ENCODE measurements around the gene C3orf18. TPM values are rescaled to one million over a fixed set of nuclear protein-coding genes. Genes with fewer than 3 reads are reported as not detected.

C3orf18 gene
- polyA plus RNA-seq, 1 donor (not counting 4 experiments of a cell fraction or from before 2014, with no cell fraction given): 1.4 TPM

GRCh38 chr3:50588759-50589433 is 21.3 kb upstream of the C3orf18 start:
- H3K4me3 ChIP-seq (ENCODE audit: control insufficient read depth in 2 of 3, extremely low read depth in 1 of 3, insufficient read depth in 2 of 3, low read depth in 1 of 3, low read length in 3 of 3): no peak overlapping the region
- H3K9me1 ChIP-seq (ENCODE audit: control insufficient read depth, extremely low read depth, insufficient read depth, low read length): no peaks in the 10 kb centered on the region
- no peaks in the 10 kb centered on the region for H3K79me2 ChIP-seq (ENCODE audit: control insufficient read depth, insufficient read depth, low read length)
- dilution Hi-C loops (cut with MboI; ENCODE audit: extremely low pct_ligation_motif_present, low sequenced_read_pairs): no loop called here
- FAIRE-seq (peak; percentile 34), DNase-seq (ENCODE audit: low read depth, low spot score) (no peak)
- peaks cover 30% of the 10 kb centered on the region for H3K4me1 ChIP-seq (ENCODE audit: control insufficient read depth, extremely low read depth, insufficient read depth, low read length)
- no peak overlapping the region for H3K4me2 ChIP-seq (ENCODE audit: control insufficient read depth, extremely low read depth, insufficient read depth, low read depth, low read length)
- H3K27ac ChIP-seq (ENCODE audit: control insufficient read depth, insufficient read depth, low read length): no peak overlapping the region
- no peaks in the 10 kb centered on the region for H3K27me3 ChIP-seq (ENCODE audit: control insufficient read depth, extremely low read depth, insufficient read depth, low read length)
- H2AFZ ChIP-seq (ENCODE audit: control insufficient read depth, low read length): no peak overlapping the region
- TF ChIP-seq EZH2 (IDR thresholded peaks at IDR 0.05; ENCODE audit: low read length): no peak
- TF ChIP-seq CTCF (optimal IDR thresholded peaks at IDR 0.05 in 1 of 3, IDR thresholded peaks at IDR 0.05 in 1 of 3, conservative IDR thresholded peaks at IDR 0.05 in 1 of 3; ENCODE audit: extremely low read depth in 1 of 3, insufficient read depth in 2 of 3, low read length in 3 of 3): no peak
- peaks cover 0 to 2% of the 10 kb centered on the region in 2 experiments for H3K36me3 ChIP-seq (ENCODE audit: control insufficient read depth in 2 of 2, extremely low read depth in 1 of 2, insufficient read depth in 2 of 2, low read length in 2 of 2)
- no peak overlapping the region for H3K9ac ChIP-seq (ENCODE audit: control insufficient read depth, extremely low read depth, insufficient read depth, low read length)
- H4K20me1 ChIP-seq (ENCODE audit: control insufficient read depth, extremely low read depth, insufficient read depth, low read length): no peaks in the 10 kb centered on the region
- no peaks in the 10 kb centered on the region for H3K9me3 ChIP-seq (ENCODE audit: control insufficient read depth, low read depth, low read length)

GRCh38 chr3:50587806-50588758 is 20.5 kb upstream of the C3orf18 start:
- Histone ChIP-seq H3K4me2 (ENCODE audit: control insufficient read depth, extremely low read depth, insufficient read depth, low read depth, low read length) (no peak overlapping the region), H3K27me3 (ENCODE audit: control insufficient read depth, extremely low read depth, insufficient read depth, low read length) (no peaks in the 10 kb centered on the region), H3K27ac (ENCODE audit: control insufficient read depth, insufficient read depth, low read length) (no peak overlapping the region), H2AFZ (ENCODE audit: control insufficient read depth, low read length) (no peak overlapping the region), H3K9ac (ENCODE audit: control insufficient read depth, extremely low read depth, insufficient read depth, low read length) (no peak overlapping the region), H3K9me3 (ENCODE audit: control insufficient read depth, low read depth, low read length) (no peaks in the 10 kb centered on the region), H3K4me3 (ENCODE audit: control insufficient read depth in 2 of 3, extremely low read depth in 1 of 3, insufficient read depth in 2 of 3, low read depth in 1 of 3, low read length in 3 of 3) (no peak overlapping the region), H3K79me2 (ENCODE audit: control insufficient read depth, insufficient read depth, low read length) (no peaks in the 10 kb centered on the region), H3K4me1 (ENCODE audit: control insufficient read depth, extremely low read depth, insufficient read depth, low read length) (peaks cover 30% of the 10 kb centered on the region), H3K36me3 (ENCODE audit: control insufficient read depth in 2 of 2, extremely low read depth in 1 of 2, insufficient read depth in 2 of 2, low read length in 2 of 2) (peaks cover 0 to 4% of the 10 kb centered on the region in 2 experiments), H4K20me1 (ENCODE audit: control insufficient read depth, extremely low read depth, insufficient read depth, low read length) (no peaks in the 10 kb centered on the region), H3K9me1 (ENCODE audit: control insufficient read depth, extremely low read depth, insufficient read depth, low read length) (no peaks in the 10 kb centered on the region)
- FAIRE-seq: no peak
- DNase-seq (ENCODE audit: low read depth, low spot score): no peak
- TF ChIP-seq EZH2 (IDR thresholded peaks at IDR 0.05; ENCODE audit: low read length) (no peak), CTCF (optimal IDR thresholded peaks at IDR 0.05 in 1 of 3, IDR thresholded peaks at IDR 0.05 in 1 of 3, conservative IDR thresholded peaks at IDR 0.05 in 1 of 3; ENCODE audit: extremely low read depth in 1 of 3, insufficient read depth in 2 of 3, low read length in 3 of 3) (no peak)
- dilution Hi-C loops (cut with MboI; ENCODE audit: extremely low pct_ligation_motif_present, low sequenced_read_pairs): no loop called here

Data from keratinocyte (primary cell).